Liver (tissue), 9 donors: ENCODE data around the gene GALNT10. TPM values are rescaled to one million over a fixed set of nuclear protein-coding genes. Genes with fewer than 3 reads are reported as not detected.

Source experiments
- DNase-seq: peaks from one replicate; pipeline ENCODE4 v3.0.0-alpha.2; 2017; ENCODE audit warnings: low spot score
- H3K27ac ChIP-seq, 2 donors: one replicate each; pipeline ENCODE4 v1.7.0; 2013; ENCODE audit warnings: inconsistent platforms in 2 of 2, low read length in 2 of 2, control low read depth in 1 of 2, low read depth in 1 of 2, mild to moderate bottlenecking in 1 of 2
- H3K27me3 ChIP-seq, 4 donors: one replicate each; pipeline versions ENCODE4 v1.6.1 to v1.7.0; 2013; ENCODE audit warnings: low read length in 3 of 4, inconsistent platforms in 1 of 4, mild to moderate bottlenecking in 1 of 4, moderate library complexity in 1 of 4; ENCODE audit not compliant: control insufficient read depth in 4 of 4, insufficient read depth in 4 of 4
- H3K36me3 ChIP-seq, 4 donors: one replicate each; pipeline versions ENCODE4 v1.6.1 to v1.7.0; 2013; ENCODE audit warnings: low read length in 3 of 4, mild to moderate bottlenecking in 3 of 4, low read depth in 1 of 4, moderate library complexity in 1 of 4; ENCODE audit not compliant: control insufficient read depth in 4 of 4, insufficient read depth in 3 of 4
- H3K4me1 ChIP-seq, 4 donors: one replicate each; pipeline versions ENCODE4 v1.6.1 to v1.7.0; 2013; ENCODE audit warnings: low read length in 3 of 4, mild to moderate bottlenecking in 3 of 4, moderate library complexity in 1 of 4; ENCODE audit not compliant: control insufficient read depth in 4 of 4, insufficient read depth in 4 of 4
- H3K4me3 ChIP-seq, 3 donors: one replicate each; pipeline versions ENCODE4 v1.6.1 to v1.7.0; 2013; ENCODE audit warnings: low read length in 3 of 3, control low read depth in 1 of 3, low read depth in 1 of 3, mild to moderate bottlenecking in 1 of 3
- H3K9ac ChIP-seq, 2 donors: one replicate each; pipeline ENCODE4 v1.7.0; 2013; ENCODE audit warnings: low read length in 2 of 2, mild to moderate bottlenecking in 2 of 2, moderate library complexity in 2 of 2, control low read depth in 1 of 2, low read depth in 1 of 2
- H3K9me3 ChIP-seq, 4 donors: one replicate each; pipeline versions ENCODE4 v1.6.1 to v1.7.0; 2013; ENCODE audit warnings: low read length in 3 of 4; ENCODE audit not compliant: control insufficient read depth in 4 of 4
- ATF3 ChIP-seq: IDR thresholded peaks from 2 replicates; pipeline ENCODE4 v1.6.1; 2016; ENCODE audit warnings: antibody characterized with exemption
- CTCF ChIP-seq: fragments of 150-350 bp; IDR thresholded peaks from 2 replicates; pipeline ENCODE4 v1.5.1; 2017; ENCODE audit warnings: improper control_type of control experiment, low read depth, low read length; ENCODE audit not compliant: missing input control
- EGR1 ChIP-seq, 2 donors: IDR thresholded peaks; 2 replicates each; pipeline ENCODE4 v1.6.1; 2016 to 2018; ENCODE audit warnings: antibody characterized with exemption in 2 of 2, low read depth in 2 of 2
- FOXA1 ChIP-seq: IDR thresholded peaks from 2 replicates; pipeline ENCODE4 v1.6.1; 2016; ENCODE audit warnings: antibody characterized with exemption
- FOXA2 ChIP-seq: IDR thresholded peaks from 2 replicates; pipeline ENCODE4 v1.6.1; 2016; ENCODE audit warnings: antibody characterized with exemption
- GABPA ChIP-seq, 2 donors: IDR thresholded peaks in 1 of 2; conservative IDR thresholded peaks in 1 of 2; 2 replicates each; pipeline ENCODE4 v1.6.1; 2016; ENCODE audit warnings: antibody characterized with exemption in 2 of 2, mild to moderate bottlenecking in 1 of 2, moderate library complexity in 1 of 2
- HNF4A ChIP-seq, 2 donors: conservative IDR thresholded peaks; 2 replicates each; pipeline ENCODE4 v1.6.1; 2016; ENCODE audit warnings: antibody characterized with exemption in 2 of 2, mild to moderate bottlenecking in 2 of 2
- HNF4G ChIP-seq: IDR thresholded peaks from 2 replicates; pipeline ENCODE4 v1.6.1; 2016; ENCODE audit warnings: antibody characterized with exemption
- JUND ChIP-seq, 2 donors: IDR thresholded peaks; 2 replicates each; pipeline ENCODE4 v1.6.1; 2016; ENCODE audit warnings: antibody characterized with exemption in 2 of 2
- MAX ChIP-seq: IDR thresholded peaks from 2 replicates; pipeline ENCODE4 v1.6.1; 2016; ENCODE audit warnings: antibody characterized with exemption
- NR2F2 ChIP-seq: IDR thresholded peaks from 2 replicates; pipeline ENCODE4 v1.6.1; 2016; ENCODE audit warnings: antibody characterized with exemption
- RAD21 ChIP-seq, 2 donors: IDR thresholded peaks; 2 replicates each; pipeline ENCODE4 v1.6.1; 2016; ENCODE audit warnings: antibody characterized with exemption in 2 of 2, mild to moderate bottlenecking in 2 of 2
- REST ChIP-seq: IDR thresholded peaks from 2 replicates; pipeline ENCODE4 v1.6.1; 2016; ENCODE audit warnings: antibody characterized with exemption, mild to moderate bottlenecking
- RXRA ChIP-seq, 2 donors: IDR thresholded peaks; 2 replicates each; pipeline ENCODE4 v1.6.1; 2017 to 2018; ENCODE audit warnings: antibody characterized with exemption in 2 of 2, mild to moderate bottlenecking in 1 of 2
- SP1 ChIP-seq: IDR thresholded peaks from 2 replicates; pipeline ENCODE4 v1.6.1; 2018; ENCODE audit warnings: antibody characterized with exemption, mild to moderate bottlenecking
- TAF1 ChIP-seq: conservative IDR thresholded peaks from 2 replicates; pipeline ENCODE4 v1.6.1; 2016; ENCODE audit warnings: antibody characterized with exemption, mild to moderate bottlenecking
- YY1 ChIP-seq: IDR thresholded peaks from 2 replicates; pipeline ENCODE4 v1.6.1; 2016; ENCODE audit warnings: antibody characterized with exemption, mild to moderate bottlenecking
- ZBTB33 ChIP-seq: IDR thresholded peaks from 2 replicates; pipeline ENCODE4 v1.6.1; 2016; ENCODE audit warnings: antibody characterized with exemption
- WGBS: extraction: QIAGEN DNeasy Blood & Tissue Kit; methylation state at CpG from one replicate; pipeline ENCODE4 v1.1.7; 2013; 5-methylcytosine and 5-hydroxymethylcytosine counted together
- polyA plus RNA-seq, 2 donors: library from polyadenylated mRNA; stranded (reverse) in 1 of 2; unstranded in 1 of 2; fragments of 200-250 nt in 1 of 2; fragments of >200 nt in 1 of 2; fragmentation: Nextera tagmentation in 1 of 2; extraction: Ambion mirVana in 1 of 2; gene quantifications; one replicate each; pipeline versions ENCODE4 v1.2.1 to v1.2.3, GENCODE V29; 2013 to 2015
- total RNA-seq, 2 donors: library from RNA; depleted of rRNA; stranded (reverse); fragments of >200 nt; gene quantifications; one replicate each; pipeline ENCODE4 v1.2.3, GENCODE V29; 2014
- donor health status: healthy.
- donor health status: healthy.
- donor health status: healthy.
- donor health status: healthy.
- donor health status: healthy.

The GALNT10 gene
- total and polyA plus RNA-seq, 4 donors: 1.1 to 17.8 (median 5.3) TPM

- TF ChIP-seq ZBTB33 (no peak), RXRA (IDR thresholded peaks at IDR 0.05) (no peak), ATF3 (no peak), REST (no peak), HNF4G (no peak), MAX (no peak)
These were observed 153.9 kb downstream of the GALNT10 start (continued) for GRCh38 chr5:154344461-154344860.

GRCh38 chr5:154345255-154345952 is 154.9 kb downstream of the GALNT10 start:
- TF ChIP-seq TAF1 (no peak), HNF4G (no peak), NR2F2 (no peak), ATF3 (no peak), GABPA (IDR thresholded peaks at IDR 0.05 in 1 of 2, conservative IDR thresholded peaks at IDR 0.05 in 1 of 2) (no peak), RAD21 (IDR thresholded peaks at IDR 0.05) (no peak), JUND (IDR thresholded peaks at IDR 0.05) (no peak), FOXA2 (no peak), EGR1 (IDR thresholded peaks at IDR 0.05; ENCODE audit: low read depth in 2 of 2) (no peak), RXRA (IDR thresholded peaks at IDR 0.05) (no peak), YY1 (no peak), CTCF (no peak), REST (no peak), FOXA1 (no peak), SP1 (no peak), HNF4A (conservative IDR thresholded peaks at IDR 0.05) (no peak)
- H3K36me3 ChIP-seq: no peaks in the 10 kb centered on the region
- no peak overlapping the region for H3K27ac ChIP-seq
- H3K4me1 ChIP-seq: no peaks in the 10 kb centered on the region
- no peak overlapping the region for H3K4me3 ChIP-seq
- no peak for DNase-seq
- H3K9ac ChIP-seq: no peak overlapping the region
- 90% methylated on average over 5 of the region's 5 CpGs for WGBS
- no peaks in the 10 kb centered on the region for H3K9me3 ChIP-seq
- H3K27me3 ChIP-seq: no peaks in the 10 kb centered on the region
